GM18951 (cell line): Measurements from ENCODE around the gene SVOP.
"Not testable (repeated sequence)": the region's sequence is repeated elsewhere in the genome, so short reads cannot be mapped to it uniquely, and the experiment has no call there.

Experiments
- POLR2A ChIP-seq: IDR thresholded peaks from 4 replicates; pipeline ENCODE4 v1.6.1; 2011; ENCODE audit warnings: mild to moderate bottlenecking; ENCODE audit not compliant: insufficient read length, insufficient read depth; ENCODE audit errors: extremely low read depth
- in situ Hi-C: fragments of 300-500 bp; cut with MboI; formaldehyde crosslinking; loops from one replicate; pipeline ENCODE4 v1.12.0; 2022; ENCODE audit warnings: low sequenced_read_pairs, mixed read lengths, inconsistent platforms; ENCODE audit not compliant: unreplicated experiment

Gene SVOP

GRCh38 chr12:108875280-108875679 is 145.6 kb downstream of the SVOP start:
- TF ChIP-seq POLR2A, result no peak
- in situ Hi-C loops, result no loop called here

- in situ Hi-C loops, result no loop called here
- no peak for TF ChIP-seq POLR2A
Measured at GRCh38 chr12:108868781-108869180, 152.1 kb downstream of the SVOP start.

DNA sequence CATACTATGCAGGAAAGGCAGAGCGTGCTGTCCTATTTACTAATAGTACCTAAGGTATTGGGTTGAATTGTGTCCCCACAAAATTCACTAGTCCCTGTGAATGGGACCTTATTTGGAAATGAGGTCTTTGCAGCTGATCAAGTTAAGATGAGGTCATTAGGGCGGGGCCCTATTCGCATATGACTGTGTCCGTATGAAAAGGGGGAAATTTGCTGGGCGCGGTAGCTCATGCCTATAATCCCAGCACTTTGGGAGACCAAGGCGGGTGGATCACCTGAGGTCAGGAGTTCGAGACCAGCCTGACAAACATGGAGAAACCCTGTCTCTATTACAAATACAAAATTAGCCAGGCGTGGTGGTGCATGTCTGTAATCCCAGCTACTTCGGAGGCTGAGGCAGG is 154.8 kb downstream of the SVOP start:
- in situ Hi-C loops, result not testable (repeated sequence)

DNA sequence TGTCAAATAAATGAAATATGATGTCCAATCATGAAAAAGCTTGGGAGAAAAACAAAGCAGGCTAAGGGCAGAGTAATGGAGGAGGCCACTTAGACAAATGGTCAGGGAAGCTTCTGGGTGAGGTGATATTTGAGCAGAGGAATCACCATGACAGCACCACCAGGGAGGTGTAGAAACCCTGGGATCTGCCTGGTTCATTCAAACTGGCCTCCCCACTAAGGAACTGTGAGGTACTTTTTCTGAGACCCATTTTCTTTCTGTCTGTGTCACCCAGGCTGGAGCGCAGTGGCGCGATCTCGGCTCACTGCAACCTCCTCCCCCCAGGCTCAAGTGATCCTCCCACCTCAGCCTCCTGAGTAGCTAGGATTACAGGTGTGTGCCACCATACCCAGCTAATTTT is 155.7 kb downstream of the SVOP start:
- in situ Hi-C loops, result no loop called here
- TF ChIP-seq POLR2A, result no peak

DNA sequence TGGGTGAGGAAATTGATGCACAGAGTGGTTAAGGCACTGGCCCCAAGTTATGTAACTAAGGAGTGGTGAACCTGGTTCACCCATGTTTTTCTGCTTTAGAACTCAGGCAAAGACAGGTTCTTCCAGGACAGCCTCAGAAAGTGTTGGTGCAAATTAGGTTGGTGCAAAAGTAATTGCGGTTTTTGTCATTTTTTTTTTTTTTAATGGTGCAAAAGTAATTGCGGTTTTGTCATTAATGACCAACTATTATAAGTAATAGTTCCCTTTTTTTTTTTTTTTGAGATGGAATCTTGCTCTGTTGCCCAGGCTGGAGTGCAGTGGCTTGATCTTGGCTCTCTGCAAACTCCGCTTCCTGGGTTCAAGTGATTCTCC is 158.3 kb downstream of the SVOP start:
- no peak for TF ChIP-seq POLR2A
- in situ Hi-C loops, result no loop called here

- in situ Hi-C loops, result no loop called here
- TF ChIP-seq POLR2A, result peak; percentile 21
Measured at GRCh38 chr12:108861878-108862587, 158.8 kb downstream of the SVOP start.

GRCh38 chr12:108860443-108860842 is 160.4 kb downstream of the SVOP start:
- TF ChIP-seq POLR2A, result no peak
- in situ Hi-C loops, result no loop called here

DNA sequence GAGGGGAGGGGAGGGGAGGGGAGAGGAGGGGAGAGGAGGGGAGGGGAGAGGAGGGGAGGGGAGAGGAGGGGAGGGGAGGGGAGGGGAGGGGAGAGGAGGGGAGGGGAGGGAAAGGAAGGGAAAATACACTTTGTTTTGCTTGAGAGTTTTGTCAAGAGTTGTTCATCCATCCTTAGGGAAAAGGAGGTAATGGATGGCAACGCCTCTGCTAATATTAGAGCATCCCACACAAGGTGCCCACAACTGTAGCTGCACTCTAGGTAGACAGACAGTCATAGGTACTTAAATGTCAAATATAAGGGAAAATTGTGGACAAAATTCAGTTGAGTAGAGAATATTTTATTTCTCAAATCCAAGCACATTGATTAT is 161.0 kb downstream of the SVOP start:
- TF ChIP-seq POLR2A, result no peak
- in situ Hi-C loops, result no loop called here

DNA sequence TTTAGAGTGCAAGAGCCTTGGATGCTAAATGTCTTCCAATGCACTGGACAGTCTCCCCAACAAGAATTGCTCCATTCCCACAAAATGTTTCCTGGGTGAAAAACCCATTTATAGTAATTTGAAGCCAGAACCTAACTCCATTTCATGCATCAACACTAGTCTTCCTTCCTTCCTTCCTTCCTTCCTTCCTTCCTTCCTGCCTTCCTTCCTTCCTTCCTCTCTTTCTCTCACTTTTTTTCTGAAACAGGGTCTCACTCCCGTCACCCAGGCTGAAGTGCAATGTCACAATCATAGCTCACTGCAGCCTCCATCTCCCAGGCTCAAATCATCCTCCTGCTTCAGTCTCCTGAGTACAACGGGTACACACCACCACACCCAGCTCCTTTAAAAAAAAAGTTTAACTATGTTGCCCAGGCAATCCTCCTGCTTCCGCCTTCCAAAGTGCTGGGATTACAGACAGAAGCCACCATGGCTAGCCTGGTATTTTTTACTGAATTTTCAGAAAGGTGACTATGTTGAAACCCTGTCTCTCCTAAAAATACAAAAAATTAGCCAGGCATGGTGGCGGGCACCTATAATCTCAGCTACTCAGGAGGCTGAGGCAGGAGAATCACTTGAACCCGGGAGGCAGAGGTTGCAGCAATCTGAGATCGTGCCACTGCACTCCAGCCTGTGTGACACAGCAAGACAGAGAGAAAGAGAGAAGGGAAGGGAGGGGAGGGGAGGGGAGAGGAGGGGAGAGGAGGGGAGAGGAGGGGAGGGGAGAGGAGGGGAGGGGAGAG is 161.5 kb downstream of the SVOP start:
- in situ Hi-C loops, result not testable (repeated sequence)

DNA sequence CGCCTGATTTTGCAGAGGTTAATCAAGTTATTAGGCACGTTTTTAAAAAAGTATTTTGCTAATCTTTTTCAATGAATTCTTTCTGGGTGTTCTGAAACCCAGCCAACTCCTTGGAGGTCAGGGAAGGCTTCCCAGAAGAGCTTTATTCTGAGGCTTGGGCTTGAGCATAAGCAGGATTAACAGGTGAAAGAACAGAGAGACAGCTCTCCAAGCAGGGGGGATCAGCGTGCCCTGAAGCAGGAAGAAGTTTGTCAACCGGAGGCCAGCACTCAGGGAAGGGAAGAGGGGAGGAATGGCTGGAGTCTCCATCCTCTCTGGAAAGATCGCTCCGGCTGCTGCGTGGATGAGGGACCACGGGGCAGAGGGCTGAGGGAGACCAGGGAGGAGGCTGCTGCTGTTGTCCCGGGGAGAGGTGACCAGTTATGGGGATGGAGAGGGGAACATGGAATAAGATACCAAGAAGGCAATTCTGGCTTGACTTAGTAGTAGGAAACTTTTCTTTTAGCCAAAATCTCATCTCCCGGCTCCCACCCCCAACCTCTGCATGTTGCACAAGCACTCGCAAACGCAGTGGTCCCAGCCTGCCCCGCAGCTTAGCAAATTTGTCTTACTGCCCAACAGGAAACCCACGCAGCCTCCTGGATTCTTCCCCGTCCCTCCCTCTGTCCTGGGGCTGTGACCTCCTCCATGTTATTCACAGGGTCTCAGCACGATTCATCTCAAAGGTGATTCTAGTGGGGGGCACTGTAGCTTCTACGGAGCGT is 162.4 kb downstream of the SVOP start:
- TF ChIP-seq POLR2A, result no peak
- in situ Hi-C loops, result no loop called here
